Aorta (tissue), 5 donors: Measurements from ENCODE around the gene NLRC3. TPM values are rescaled to one million over a fixed set of nuclear protein-coding genes. Genes with fewer than 3 reads are reported as not detected.

ENCODE experiments used
- ATAC-seq: fragments of 200-7000 bp; cut with Tn5 transposase; one replicate; pipeline ENCODE4 v1.9.1; 2022; ENCODE audit warnings: moderate library complexity; ENCODE audit not compliant: low FRiP score
- DNase-seq, 2 donors: peaks; one replicate each; pipeline ENCODE4 v3.0.0-alpha.2; 2020
- H3K27ac ChIP-seq, 2 donors: one replicate each; pipeline ENCODE4 v1.5.1; 2013; ENCODE audit warnings: low read length in 2 of 2, mild to moderate bottlenecking in 2 of 2, moderate library complexity in 2 of 2, control low read depth in 1 of 2, inconsistent platforms in 1 of 2, low read depth in 1 of 2
- H3K27me3 ChIP-seq, 2 donors: one replicate each; pipeline ENCODE4 v1.6.1; 2013; ENCODE audit warnings: control low read depth in 1 of 2, low read length in 1 of 2, mild to moderate bottlenecking in 1 of 2, moderate library complexity in 1 of 2; ENCODE audit not compliant: insufficient read depth in 2 of 2, control insufficient read depth in 1 of 2
- H3K36me3 ChIP-seq, 2 donors: one replicate each; pipeline ENCODE4 v1.6.1; 2013; ENCODE audit warnings: control low read depth in 1 of 2, low read length in 1 of 2, mild to moderate bottlenecking in 1 of 2; ENCODE audit not compliant: insufficient read depth in 2 of 2, control insufficient read depth in 1 of 2
- H3K4me1 ChIP-seq, 2 donors: one replicate each; pipeline ENCODE4 v1.6.1; 2013; ENCODE audit warnings: low read length in 2 of 2, control low read depth in 1 of 2, mild to moderate bottlenecking in 1 of 2, moderate library complexity in 1 of 2; ENCODE audit not compliant: insufficient read depth in 2 of 2, control insufficient read depth in 1 of 2
- H3K4me3 ChIP-seq, 2 donors: one replicate each; pipeline ENCODE4 v1.5.1; 2013; ENCODE audit warnings: low read length in 2 of 2, control low read depth in 1 of 2, mild to moderate bottlenecking in 1 of 2
- H3K9me3 ChIP-seq: one replicate; pipeline ENCODE4 v1.6.1; 2013; ENCODE audit warnings: mild to moderate bottlenecking, low read length; ENCODE audit not compliant: control insufficient read depth
- WGBS, 2 donors: extraction: QIAGEN DNeasy Blood & Tissue Kit; methylation state at CpG; one replicate each; pipeline ENCODE4 v1.1.7; 2013; 5-methylcytosine and 5-hydroxymethylcytosine counted together
- intact Hi-C, 2 donors: fragments of 100-400 bp; cut with DNase I; formaldehyde crosslinking; loops; one replicate each; pipeline versions ENCODE4 v1.14.2 to v1.15.0; 2022
- polyA plus RNA-seq, 2 donors: library from polyadenylated mRNA; stranded (reverse); fragments of 200-250 nt; gene quantifications; one replicate each; pipeline ENCODE4 v1.2.3, GENCODE V29; 2013
- total RNA-seq, 2 donors: library from RNA; stranded (reverse); fragmentation: NEBNext Ultra II Directional; extraction: Animal tissue kit (Norgen Biotek cat#: 25700); gene quantifications; one replicate each; pipeline ENCODE4 v1.2.1, GENCODE V29; 2021
- donor health status: healthy with polysubstance abuse.
- donor health status: Bipolar disorder and iron deficiency.
- donor health status: DM: no; HTN: no; CAD: no.
- donor health status: DM: no; HTN: no; CAD: no.
- donor health status: DM: yes; HTN: yes; CAD: no.

Gene NLRC3
- total and polyA plus RNA-seq, 4 donors = 0.38 to 2.3 (median 0.97) TPM; not detected in 1

- Histone ChIP-seq H3K4me3 (no peak overlapping the region), H3K9me3 (no peaks in the 10 kb centered on the region), H3K36me3 (no peaks in the 10 kb centered on the region), H3K4me1 (no peaks in the 10 kb centered on the region), H3K27ac (no peak overlapping the region), H3K27me3 (no peaks in the 10 kb centered on the region)
- peak in 1 of 2 donors; percentile 13 for DNase-seq
- WGBS, 2 donors = 93 to 96% methylated on average over 4 of the region's 4 CpGs
- intact Hi-C loops = no loop called here
- ATAC-seq = no peak
These were observed 79.4 kb downstream of the NLRC3 start for GRCh38 chr16:3497771-3498170.

DNA sequence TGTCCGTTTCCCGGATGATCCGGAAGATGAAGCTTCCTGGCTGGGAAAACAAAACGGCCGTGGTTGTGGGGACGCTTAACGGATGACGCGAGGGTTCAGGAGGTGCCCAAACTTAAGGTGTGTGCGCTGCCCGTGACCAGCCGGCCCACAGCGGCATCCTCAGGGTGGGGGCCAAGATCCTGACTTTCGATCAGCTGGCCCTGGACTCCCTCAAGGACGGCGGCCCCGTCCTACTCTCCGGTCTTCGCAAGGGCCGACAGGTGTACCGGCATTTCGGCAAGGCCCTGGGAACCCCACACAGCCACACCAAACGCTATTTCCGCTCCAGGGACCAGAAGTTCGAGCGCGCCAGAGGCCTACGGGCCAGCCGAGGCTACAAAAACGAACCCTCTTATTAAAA is 80.8 kb downstream of the NLRC3 start:
- Histone ChIP-seq H3K27me3 (no peaks in the 10 kb centered on the region), H3K27ac (no peak overlapping the region), H3K36me3 (no peaks in the 10 kb centered on the region), H3K4me1 (no peaks in the 10 kb centered on the region), H3K9me3 (no peaks in the 10 kb centered on the region), H3K4me3 (no peak overlapping the region)
- ATAC-seq (no peak), DNase-seq (peak; percentile 33 to 62)
- 95% methylated on average over 30 of the region's 30 CpGs for WGBS, 2 donors
- intact Hi-C loops = no loop called here

- Histone ChIP-seq H3K9me3 (no peaks in the 10 kb centered on the region), H3K27ac (no peak within 1 kb of the TSS), H3K4me3 (no peak within 1 kb of the TSS), H3K36me3 (no peaks in the 10 kb centered on the region), H3K27me3 (no peaks in the 10 kb centered on the region), H3K4me1 (no peaks in the 10 kb centered on the region)
- ATAC-seq (no peak), DNase-seq (peak; percentile 26 to 63)
- intact Hi-C loops = no loop called here
- 85 to 95% methylated on average over 3 of the region's 3 CpGs for WGBS, 2 donors
These were observed 82.0 kb downstream of the NLRC3 start, which contains the start of gene C16orf90 for GRCh38 chr16:3495176-3495575. Gene C16orf90 (minus strand): TSS chr16:3495489. CDS start chr16:3495421, 68 bp downstream.

DNA sequence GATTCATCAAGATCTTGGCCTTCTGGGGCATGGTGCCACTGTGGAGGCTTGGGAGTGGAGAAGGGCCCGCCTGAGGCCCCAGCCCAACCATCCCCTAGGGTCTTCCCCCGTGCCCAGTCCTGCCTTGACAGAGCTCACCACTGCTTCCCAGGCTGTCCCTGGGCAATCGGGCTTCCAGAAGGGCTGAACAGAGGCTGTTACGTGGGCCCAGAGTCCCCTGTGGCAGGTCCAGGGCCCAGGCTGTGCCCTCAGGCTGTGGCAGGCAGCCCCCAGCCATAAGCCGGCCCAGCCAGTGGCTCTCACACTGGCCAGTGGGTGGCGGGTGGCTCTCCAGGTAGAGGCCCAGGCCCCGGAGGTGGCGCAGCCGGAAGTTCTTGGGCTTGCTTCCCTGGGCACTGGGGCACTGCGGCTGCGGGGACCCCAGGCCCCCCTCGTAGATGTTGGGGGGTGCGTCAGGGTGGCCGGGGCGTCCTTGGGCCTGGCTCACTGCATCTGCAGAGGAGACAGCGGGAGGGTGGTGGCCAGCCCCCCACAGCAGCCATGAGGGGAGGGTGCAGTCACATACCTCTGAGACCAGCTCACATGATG is 82.7 kb downstream of the NLRC3 start:
- ATAC-seq = peak; percentile 5
- peak; percentile 35 to 70 for DNase-seq
- no peak overlapping the region for H3K4me3 ChIP-seq
- H3K36me3 ChIP-seq = no peaks in the 10 kb centered on the region
- intact Hi-C loops = no loop called here
- 92 to 96% methylated on average over 11 to 16 of the region's 16 CpGs for WGBS, 2 donors
- no peaks in the 10 kb centered on the region for H3K9me3 ChIP-seq
- no peaks in the 10 kb centered on the region for H3K27me3 ChIP-seq
- no peak overlapping the region for H3K27ac ChIP-seq
- H3K4me1 ChIP-seq = no peaks in the 10 kb centered on the region

GRCh38 chr16:3492356-3492755 is 84.8 kb downstream of the NLRC3 start:
- no peaks in the 10 kb centered on the region for H3K4me1 ChIP-seq
- ATAC-seq (no peak), DNase-seq (peak; percentile 30 to 64)
- H3K9me3 ChIP-seq = no peaks in the 10 kb centered on the region
- no peaks in the 10 kb centered on the region for H3K27me3 ChIP-seq
- intact Hi-C loops = no loop called here
- no peaks in the 10 kb centered on the region for H3K36me3 ChIP-seq
- 88 to 94% methylated on average over 10 of the region's 10 CpGs for WGBS, 2 donors
- no peak overlapping the region for H3K27ac ChIP-seq
- H3K4me3 ChIP-seq = no peak overlapping the region

GRCh38 chr16:3490911-3491629 is 86.1 kb downstream of the NLRC3 start:
- intact Hi-C loops = no loop called here
- Histone ChIP-seq H3K27ac (no peak overlapping the region), H3K36me3 (no peaks in the 10 kb centered on the region), H3K27me3 (no peaks in the 10 kb centered on the region), H3K9me3 (no peaks in the 10 kb centered on the region), H3K4me3 (no peak overlapping the region), H3K4me1 (no peaks in the 10 kb centered on the region)
- 54 to 59% methylated on average over 17 of the region's 17 CpGs for WGBS, 2 donors
- no peak for ATAC-seq
- DNase-seq = peak; percentile 42 to 69

Other genes starting within 250 kb of the NLRC3 start
- not detected for gene OR2C1, start 221.5 kb downstream of the NLRC3 start, total RNA-seq
- gene OR2C1, start 221.5 kb downstream of the NLRC3 start, polyA plus RNA-seq = not detected
- 10 to 100 TPM; 11.4 to 14.1 TPM for gene ZSCAN32, start 176.4 kb downstream of the NLRC3 start, total RNA-seq
- gene ZSCAN32, start 176.4 kb downstream of the NLRC3 start, polyA plus RNA-seq = 1 to 10 TPM; 9.1 to 10.0 TPM
- gene ZNF174, start 176.2 kb downstream of the NLRC3 start, total RNA-seq = 10 to 100 TPM in 1 of 2 donors, 1 to 10 TPM in 1; 8.2 to 10.9 TPM
- gene ZNF174, start 176.2 kb downstream of the NLRC3 start, polyA plus RNA-seq = 1 to 10 TPM; 2.3 to 7.7 TPM
- 1 to 10 TPM; 2.9 to 3.2 TPM for gene ZNF597, start 133.9 kb downstream of the NLRC3 start, total RNA-seq
- gene ZNF597, start 133.9 kb downstream of the NLRC3 start, polyA plus RNA-seq = 1 to 10 TPM in 1 of 2 donors, under 1 TPM in 1; 0.25 to 1.1 TPM
- 10 to 100 TPM; 32.4 to 47.5 TPM for gene NAA60, start 133.7 kb downstream of the NLRC3 start, total RNA-seq
- 10 to 100 TPM; 20.2 to 39.0 TPM for gene NAA60, start 133.7 kb downstream of the NLRC3 start, polyA plus RNA-seq
- not detected for gene C16orf90, start 81.9 kb downstream of the NLRC3 start, total RNA-seq
- gene C16orf90, start 81.9 kb downstream of the NLRC3 start, polyA plus RNA-seq = not detected
- 10 to 100 TPM; 15.3 to 23.7 TPM for gene CLUAP1, start 76.4 kb downstream of the NLRC3 start, total RNA-seq
- 10 to 100 TPM; 12.3 to 22.2 TPM for gene CLUAP1, start 76.4 kb downstream of the NLRC3 start, polyA plus RNA-seq
- 1 to 10 TPM; 4.9 to 5.0 TPM for gene SLX4, start 34.2 kb upstream of the NLRC3 start, total RNA-seq
- 1 to 10 TPM in 1 of 2 donors, under 1 TPM in 1; 0.50 to 4.0 TPM for gene SLX4, start 34.2 kb upstream of the NLRC3 start, polyA plus RNA-seq
- 10 to 100 TPM in 1 of 2 donors, 1 to 10 TPM in 1; 9.1 to 21.8 TPM for gene DNASE1, start 77.3 kb upstream of the NLRC3 start, total RNA-seq
- gene DNASE1, start 77.3 kb upstream of the NLRC3 start, polyA plus RNA-seq = 1 to 10 TPM; 5.4 to 9.3 TPM
- gene TRAP1, start 140.1 kb upstream of the NLRC3 start, total RNA-seq = 10 to 100 TPM; 57.7 to 59.5 TPM
- 100 to 1,000 TPM in 1 of 2 donors, 10 to 100 TPM in 1; 19.2 to 183 TPM for gene TRAP1, start 140.1 kb upstream of the NLRC3 start, polyA plus RNA-seq